Liver (tissue), 9 donors: ENCODE results near the gene POLR3GL. TPM values are rescaled to one million over a fixed set of nuclear protein-coding genes. Genes with fewer than 3 reads are reported as not detected.

Experiments used
- DNase-seq: peaks from one replicate; pipeline ENCODE4 v3.0.0-alpha.2; 2017; ENCODE audit warnings: low spot score
- H3K27ac ChIP-seq, 2 donors: one replicate each; pipeline ENCODE4 v1.7.0; 2013; ENCODE audit warnings: inconsistent platforms in 2 of 2, low read length in 2 of 2, control low read depth in 1 of 2, low read depth in 1 of 2, mild to moderate bottlenecking in 1 of 2
- H3K27me3 ChIP-seq, 4 donors: one replicate each; pipeline versions ENCODE4 v1.6.1 to v1.7.0; 2013; ENCODE audit warnings: low read length in 3 of 4, inconsistent platforms in 1 of 4, mild to moderate bottlenecking in 1 of 4, moderate library complexity in 1 of 4; ENCODE audit not compliant: control insufficient read depth in 4 of 4, insufficient read depth in 4 of 4
- H3K36me3 ChIP-seq, 4 donors: one replicate each; pipeline versions ENCODE4 v1.6.1 to v1.7.0; 2013; ENCODE audit warnings: low read length in 3 of 4, mild to moderate bottlenecking in 3 of 4, low read depth in 1 of 4, moderate library complexity in 1 of 4; ENCODE audit not compliant: control insufficient read depth in 4 of 4, insufficient read depth in 3 of 4
- H3K4me1 ChIP-seq, 4 donors: one replicate each; pipeline versions ENCODE4 v1.6.1 to v1.7.0; 2013; ENCODE audit warnings: low read length in 3 of 4, mild to moderate bottlenecking in 3 of 4, moderate library complexity in 1 of 4; ENCODE audit not compliant: control insufficient read depth in 4 of 4, insufficient read depth in 4 of 4
- H3K4me3 ChIP-seq, 3 donors: one replicate each; pipeline versions ENCODE4 v1.6.1 to v1.7.0; 2013; ENCODE audit warnings: low read length in 3 of 3, control low read depth in 1 of 3, low read depth in 1 of 3, mild to moderate bottlenecking in 1 of 3
- H3K9ac ChIP-seq, 2 donors: one replicate each; pipeline ENCODE4 v1.7.0; 2013; ENCODE audit warnings: low read length in 2 of 2, mild to moderate bottlenecking in 2 of 2, moderate library complexity in 2 of 2, control low read depth in 1 of 2, low read depth in 1 of 2
- H3K9me3 ChIP-seq, 4 donors: one replicate each; pipeline versions ENCODE4 v1.6.1 to v1.7.0; 2013; ENCODE audit warnings: low read length in 3 of 4; ENCODE audit not compliant: control insufficient read depth in 4 of 4
- EGR1 ChIP-seq, 2 donors: IDR thresholded peaks; 2 replicates each; pipeline ENCODE4 v1.6.1; 2016 to 2018; ENCODE audit warnings: antibody characterized with exemption in 2 of 2, low read depth in 2 of 2
- FOXA1 ChIP-seq: IDR thresholded peaks from 2 replicates; pipeline ENCODE4 v1.6.1; 2016; ENCODE audit warnings: antibody characterized with exemption
- FOXA2 ChIP-seq: IDR thresholded peaks from 2 replicates; pipeline ENCODE4 v1.6.1; 2016; ENCODE audit warnings: antibody characterized with exemption
- GABPA ChIP-seq, 2 donors: IDR thresholded peaks in 1 of 2; conservative IDR thresholded peaks in 1 of 2; 2 replicates each; pipeline ENCODE4 v1.6.1; 2016; ENCODE audit warnings: antibody characterized with exemption in 2 of 2, mild to moderate bottlenecking in 1 of 2, moderate library complexity in 1 of 2
- HNF4A ChIP-seq, 2 donors: conservative IDR thresholded peaks; 2 replicates each; pipeline ENCODE4 v1.6.1; 2016; ENCODE audit warnings: antibody characterized with exemption in 2 of 2, mild to moderate bottlenecking in 2 of 2
- HNF4G ChIP-seq: IDR thresholded peaks from 2 replicates; pipeline ENCODE4 v1.6.1; 2016; ENCODE audit warnings: antibody characterized with exemption
- JUND ChIP-seq, 2 donors: IDR thresholded peaks; 2 replicates each; pipeline ENCODE4 v1.6.1; 2016; ENCODE audit warnings: antibody characterized with exemption in 2 of 2
- NR2F2 ChIP-seq: IDR thresholded peaks from 2 replicates; pipeline ENCODE4 v1.6.1; 2016; ENCODE audit warnings: antibody characterized with exemption
- RAD21 ChIP-seq, 2 donors: IDR thresholded peaks; 2 replicates each; pipeline ENCODE4 v1.6.1; 2016; ENCODE audit warnings: antibody characterized with exemption in 2 of 2, mild to moderate bottlenecking in 2 of 2
- RXRA ChIP-seq, 2 donors: IDR thresholded peaks; 2 replicates each; pipeline ENCODE4 v1.6.1; 2017 to 2018; ENCODE audit warnings: antibody characterized with exemption in 2 of 2, mild to moderate bottlenecking in 1 of 2
- SP1 ChIP-seq: IDR thresholded peaks from 2 replicates; pipeline ENCODE4 v1.6.1; 2018; ENCODE audit warnings: antibody characterized with exemption, mild to moderate bottlenecking
- TAF1 ChIP-seq: conservative IDR thresholded peaks from 2 replicates; pipeline ENCODE4 v1.6.1; 2016; ENCODE audit warnings: antibody characterized with exemption, mild to moderate bottlenecking
- YY1 ChIP-seq: IDR thresholded peaks from 2 replicates; pipeline ENCODE4 v1.6.1; 2016; ENCODE audit warnings: antibody characterized with exemption, mild to moderate bottlenecking
- WGBS: extraction: QIAGEN DNeasy Blood & Tissue Kit; methylation state at CpG from one replicate; pipeline ENCODE4 v1.1.7; 2013; 5-methylcytosine and 5-hydroxymethylcytosine counted together
- polyA plus RNA-seq, 2 donors: library from polyadenylated mRNA; stranded (reverse) in 1 of 2; unstranded in 1 of 2; fragments of 200-250 nt in 1 of 2; fragments of >200 nt in 1 of 2; fragmentation: Nextera tagmentation in 1 of 2; extraction: Ambion mirVana in 1 of 2; gene quantifications; one replicate each; pipeline versions ENCODE4 v1.2.1 to v1.2.3, GENCODE V29; 2013 to 2015
- total RNA-seq, 2 donors: library from RNA; depleted of rRNA; stranded (reverse); fragments of >200 nt; gene quantifications; one replicate each; pipeline ENCODE4 v1.2.3, GENCODE V29; 2014
- TF ChIP-seq, protein P1 (sequence below): IDR thresholded peaks from 2 replicates; pipeline ENCODE4 v1.6.1; 2016; ENCODE audit warnings: antibody characterized with exemption
- TF ChIP-seq, protein P2 (sequence below): IDR thresholded peaks from 2 replicates; pipeline ENCODE4 v1.6.1; 2016; ENCODE audit warnings: antibody characterized with exemption, mild to moderate bottlenecking
- TF ChIP-seq, protein P3 (sequence below): IDR thresholded peaks from 2 replicates; pipeline ENCODE4 v1.6.1; 2016; ENCODE audit warnings: antibody characterized with exemption
- TF ChIP-seq, protein P4 (sequence below): IDR thresholded peaks from 2 replicates; pipeline ENCODE4 v1.6.1; 2016; ENCODE audit warnings: antibody characterized with exemption
- donor health status: healthy.
- donor health status: healthy.
- donor health status: healthy.
- donor health status: healthy.
- donor health status: healthy.

Gene POLR3GL
- total and polyA plus RNA-seq, 4 donors = 11.9 to 23.4 (median 16.2) TPM

- no peak overlapping the region for H3K27ac ChIP-seq
- WGBS = 94% methylated on average over 6 of the region's 6 CpGs
- no peaks in the 10 kb centered on the region for H3K27me3 ChIP-seq
- no peaks in the 10 kb centered on the region for H3K9me3 ChIP-seq
- no peak overlapping the region for H3K4me3 ChIP-seq
- no peak overlapping the region for H3K9ac ChIP-seq
- DNase-seq = no peak
- TF ChIP-seq, protein P1, sequence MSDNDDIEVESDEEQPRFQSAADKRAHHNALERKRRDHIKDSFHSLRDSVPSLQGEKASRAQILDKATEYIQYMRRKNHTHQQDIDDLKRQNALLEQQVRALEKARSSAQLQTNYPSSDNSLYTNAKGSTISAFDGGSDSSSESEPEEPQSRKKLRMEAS = no peak
- TF ChIP-seq, protein P2, sequence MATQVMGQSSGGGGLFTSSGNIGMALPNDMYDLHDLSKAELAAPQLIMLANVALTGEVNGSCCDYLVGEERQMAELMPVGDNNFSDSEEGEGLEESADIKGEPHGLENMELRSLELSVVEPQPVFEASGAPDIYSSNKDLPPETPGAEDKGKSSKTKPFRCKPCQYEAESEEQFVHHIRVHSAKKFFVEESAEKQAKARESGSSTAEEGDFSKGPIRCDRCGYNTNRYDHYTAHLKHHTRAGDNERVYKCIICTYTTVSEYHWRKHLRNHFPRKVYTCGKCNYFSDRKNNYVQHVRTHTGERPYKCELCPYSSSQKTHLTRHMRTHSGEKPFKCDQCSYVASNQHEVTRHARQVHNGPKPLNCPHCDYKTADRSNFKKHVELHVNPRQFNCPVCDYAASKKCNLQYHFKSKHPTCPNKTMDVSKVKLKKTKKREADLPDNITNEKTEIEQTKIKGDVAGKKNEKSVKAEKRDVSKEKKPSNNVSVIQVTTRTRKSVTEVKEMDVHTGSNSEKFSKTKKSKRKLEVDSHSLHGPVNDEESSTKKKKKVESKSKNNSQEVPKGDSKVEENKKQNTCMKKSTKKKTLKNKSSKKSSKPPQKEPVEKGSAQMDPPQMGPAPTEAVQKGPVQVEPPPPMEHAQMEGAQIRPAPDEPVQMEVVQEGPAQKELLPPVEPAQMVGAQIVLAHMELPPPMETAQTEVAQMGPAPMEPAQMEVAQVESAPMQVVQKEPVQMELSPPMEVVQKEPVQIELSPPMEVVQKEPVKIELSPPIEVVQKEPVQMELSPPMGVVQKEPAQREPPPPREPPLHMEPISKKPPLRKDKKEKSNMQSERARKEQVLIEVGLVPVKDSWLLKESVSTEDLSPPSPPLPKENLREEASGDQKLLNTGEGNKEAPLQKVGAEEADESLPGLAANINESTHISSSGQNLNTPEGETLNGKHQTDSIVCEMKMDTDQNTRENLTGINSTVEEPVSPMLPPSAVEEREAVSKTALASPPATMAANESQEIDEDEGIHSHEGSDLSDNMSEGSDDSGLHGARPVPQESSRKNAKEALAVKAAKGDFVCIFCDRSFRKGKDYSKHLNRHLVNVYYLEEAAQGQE = no peak
- H3K36me3 ChIP-seq = peaks cover 3 to 8% (median 6%) of the 10 kb centered on the region in 4 donors
- H3K4me1 ChIP-seq = peaks cover 0 to 4% (median 0%) of the 10 kb centered on the region in 4 donors
Observed at GRCh38 chr1:145942871-145943270, 21.6 kb upstream of the POLR3GL start.

DNA sequence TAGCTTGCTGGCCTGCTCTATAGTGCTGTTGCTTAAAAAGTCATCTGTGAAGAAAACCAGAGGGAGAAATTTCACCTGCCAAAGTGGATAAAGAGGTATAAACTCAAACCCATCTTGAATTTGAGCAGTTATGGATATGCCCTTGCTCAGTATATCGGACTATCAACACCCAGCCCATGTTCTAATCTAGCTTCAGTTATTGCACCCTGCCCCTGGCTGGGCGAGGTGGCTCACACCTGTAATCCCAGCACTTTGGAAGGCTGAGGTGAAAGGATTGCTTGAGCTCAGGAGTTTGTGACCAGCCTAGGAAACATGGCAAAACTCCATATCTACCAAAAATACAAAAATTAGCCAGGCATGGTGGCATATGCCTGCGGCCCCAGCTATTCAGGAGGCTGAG, 20.0 kb upstream of the POLR3GL start:
- TF ChIP-seq, protein P3, sequence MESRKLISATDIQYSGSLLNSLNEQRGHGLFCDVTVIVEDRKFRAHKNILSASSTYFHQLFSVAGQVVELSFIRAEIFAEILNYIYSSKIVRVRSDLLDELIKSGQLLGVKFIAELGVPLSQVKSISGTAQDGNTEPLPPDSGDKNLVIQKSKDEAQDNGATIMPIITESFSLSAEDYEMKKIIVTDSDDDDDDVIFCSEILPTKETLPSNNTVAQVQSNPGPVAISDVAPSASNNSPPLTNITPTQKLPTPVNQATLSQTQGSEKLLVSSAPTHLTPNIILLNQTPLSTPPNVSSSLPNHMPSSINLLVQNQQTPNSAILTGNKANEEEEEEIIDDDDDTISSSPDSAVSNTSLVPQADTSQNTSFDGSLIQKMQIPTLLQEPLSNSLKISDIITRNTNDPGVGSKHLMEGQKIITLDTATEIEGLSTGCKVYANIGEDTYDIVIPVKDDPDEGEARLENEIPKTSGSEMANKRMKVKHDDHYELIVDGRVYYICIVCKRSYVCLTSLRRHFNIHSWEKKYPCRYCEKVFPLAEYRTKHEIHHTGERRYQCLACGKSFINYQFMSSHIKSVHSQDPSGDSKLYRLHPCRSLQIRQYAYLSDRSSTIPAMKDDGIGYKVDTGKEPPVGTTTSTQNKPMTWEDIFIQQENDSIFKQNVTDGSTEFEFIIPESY = no peak
- TF ChIP-seq YY1 = no peak
- no peak for TF ChIP-seq FOXA2
- TF ChIP-seq EGR1 (IDR thresholded peaks at IDR 0.05; ENCODE audit: low read depth in 2 of 2) = no peak
- TF ChIP-seq HNF4G = no peak
- TF ChIP-seq NR2F2 = no peak
- TF ChIP-seq, protein P4, sequence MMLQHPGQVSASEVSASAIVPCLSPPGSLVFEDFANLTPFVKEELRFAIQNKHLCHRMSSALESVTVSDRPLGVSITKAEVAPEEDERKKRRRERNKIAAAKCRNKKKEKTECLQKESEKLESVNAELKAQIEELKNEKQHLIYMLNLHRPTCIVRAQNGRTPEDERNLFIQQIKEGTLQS = no peak
- TF ChIP-seq HNF4A (conservative IDR thresholded peaks at IDR 0.05) = no peak
- TF ChIP-seq FOXA1 = no peak
- no peak for TF ChIP-seq RXRA (IDR thresholded peaks at IDR 0.05)
- no peak for TF ChIP-seq JUND (IDR thresholded peaks at IDR 0.05)
- DNase-seq = no peak
- H3K36me3 ChIP-seq = peaks cover 1 to 8% (median 6%) of the 10 kb centered on the region in 4 donors

DNA sequence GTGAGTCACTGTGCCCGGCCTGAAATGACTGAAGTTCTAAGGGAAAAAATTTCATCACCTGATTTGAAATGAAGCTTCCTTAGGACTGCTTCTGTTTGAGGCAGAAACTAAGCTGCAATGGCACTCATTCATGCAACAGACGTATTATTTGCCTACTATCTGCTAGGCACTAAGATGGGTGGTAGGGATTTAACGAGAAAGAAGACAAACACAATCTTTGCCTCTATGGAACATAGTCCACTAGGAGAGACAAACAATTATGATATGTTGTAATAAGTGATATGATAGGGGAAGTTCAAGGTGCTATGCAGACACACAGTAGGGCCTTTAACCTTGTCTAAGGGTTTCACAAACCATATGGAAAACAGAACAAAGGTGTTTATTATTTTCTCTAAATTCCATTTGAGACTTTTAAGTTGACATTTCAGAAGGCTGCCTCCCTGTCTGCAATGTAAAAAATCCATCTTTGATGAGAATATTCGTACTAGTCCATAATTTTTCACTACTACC, 18.0 kb upstream of the POLR3GL start:
- H3K9me3 ChIP-seq = no peaks in the 10 kb centered on the region
- no peak for DNase-seq
- TF ChIP-seq RXRA (IDR thresholded peaks at IDR 0.05) = peak; percentile 20 to 59
- TF ChIP-seq, protein P4 = peak; percentile 32
- TF ChIP-seq HNF4A (conservative IDR thresholded peaks at IDR 0.05) = peak; percentile 77 to 90
- peak; percentile 64 for TF ChIP-seq HNF4G
- TF ChIP-seq, protein P1 = no peak
- TF ChIP-seq YY1 = peak; percentile 29
- no peak for TF ChIP-seq GABPA (IDR thresholded peaks at IDR 0.05 in 1 of 2, conservative IDR thresholded peaks at IDR 0.05 in 1 of 2)
- TF ChIP-seq EGR1 (IDR thresholded peaks at IDR 0.05; ENCODE audit: low read depth in 2 of 2) = no peak
- TF ChIP-seq SP1 = peak; percentile 64
- TF ChIP-seq, protein P3 = no peak
- TF ChIP-seq RAD21 (IDR thresholded peaks at IDR 0.05) = no peak
- TF ChIP-seq TAF1 = no peak
- TF ChIP-seq NR2F2 = no peak
- H3K36me3 ChIP-seq = peaks cover 1 to 8% (median 6%) of the 10 kb centered on the region in 4 donors
- no peak overlapping the region for H3K9ac ChIP-seq
- no peak overlapping the region for H3K4me3 ChIP-seq
- H3K4me1 ChIP-seq = peaks cover 0 to 4% (median 0%) of the 10 kb centered on the region in 4 donors
- no peaks in the 10 kb centered on the region for H3K27me3 ChIP-seq
- 68% methylated on average over 4 of the region's 4 CpGs for WGBS
- H3K27ac ChIP-seq = no peak overlapping the region

More for the DNA sequence above, 20.0 kb upstream of the POLR3GL start:
- peaks cover 0 to 4% (median 0%) of the 10 kb centered on the region in 4 donors for H3K4me1 ChIP-seq
- H3K9me3 ChIP-seq = no peaks in the 10 kb centered on the region
- H3K27ac ChIP-seq = no peak overlapping the region
- no peaks in the 10 kb centered on the region for H3K27me3 ChIP-seq
- no peak overlapping the region for H3K9ac ChIP-seq
- no peak overlapping the region for H3K4me3 ChIP-seq
- WGBS = 93% methylated on average over 3 of the region's 3 CpGs
